Spleen (tissue), 11 donors: ENCODE results near the gene S100A14. TPM values are rescaled to one million over a fixed set of nuclear protein-coding genes. Genes with fewer than 3 reads are reported as not detected.
A peak's percentile ranks its signal among the peaks of the same experiment; 100 is the strongest.

Experiments
- DNase-seq: peaks from one replicate; pipeline ENCODE4 v3.0.0-alpha.2; 2020
- H3K27ac ChIP-seq, 8 donors: fragments of 200-600 bp; sonication (generic) in 7 of 8; 1 replicate in 4 of 8; 2 replicates in 4 of 8; pipeline versions ENCODE4 v1.5.0 to v1.8.0; 2016 to 2021; ENCODE audit warnings: inconsistent platforms in 4 of 8, mild to moderate bottlenecking in 4 of 8, moderate library complexity in 1 of 8
- H3K27me3 ChIP-seq, 7 donors: fragments of 200-600 bp; sonication (generic) in 6 of 7; replicated peaks in 1 of 7; 1 replicate in 4 of 7; 2 replicates in 3 of 7; pipeline versions ENCODE4 v1.5.0 to v1.8.0; 2016 to 2021; ENCODE audit warnings: inconsistent platforms in 3 of 7, mild to moderate bottlenecking in 1 of 7
- H3K36me3 ChIP-seq, 6 donors: fragments of 200-600 bp; sonication (generic) in 5 of 6; 1 replicate in 4 of 6; 2 replicates in 2 of 6; pipeline versions ENCODE4 v1.5.0 to v1.8.0; 2016 to 2021; ENCODE audit warnings: inconsistent platforms in 2 of 6
- H3K4me1 ChIP-seq, 6 donors: fragments of 200-600 bp; sonication (generic) in 5 of 6; 1 replicate in 3 of 6; 2 replicates in 3 of 6; pipeline versions ENCODE4 v1.5.0 to v1.8.0; 2016 to 2021; ENCODE audit warnings: inconsistent platforms in 3 of 6
- H3K4me3 ChIP-seq, 8 donors: fragments of 200-600 bp; sonication (generic) in 7 of 8; 1 replicate in 4 of 8; 2 replicates in 4 of 8; pipeline versions ENCODE4 v1.5.0 to v1.8.0; 2016 to 2021; ENCODE audit warnings: inconsistent platforms in 4 of 8, mild to moderate bottlenecking in 4 of 8, moderate library complexity in 2 of 8
- H3K9me3 ChIP-seq, 8 donors: fragments of 200-600 bp; sonication (generic) in 7 of 8; 1 replicate in 4 of 8; 2 replicates in 4 of 8; pipeline versions ENCODE4 v1.5.0 to v1.8.0; 2016 to 2021; ENCODE audit warnings: inconsistent platforms in 4 of 8
- CTCF ChIP-seq, 11 experiments: fragments of 200-600 bp in 7 of 11; fragments of 450-650 bp in 4 of 11; sonication (generic) in 4 of 11; IDR thresholded peaks in 8 of 11; conservative IDR thresholded peaks in 3 of 11; 1 replicate in 7 of 11; 2 replicates in 4 of 11; pipeline versions ENCODE4 v1.4.0 to v1.8.0; 2016 to 2021; ENCODE audit warnings: antibody characterized with exemption in 11 of 11, inconsistent platforms in 4 of 11, mild to moderate bottlenecking in 1 of 11
- POLR2A ChIP-seq, 3 donors: fragments of 450-650 bp; IDR thresholded peaks; one replicate each; pipeline ENCODE4 v1.5.1; 2017; ENCODE audit warnings: antibody characterized with exemption in 3 of 3, mild to moderate bottlenecking in 1 of 3
- POLR2AphosphoS5 ChIP-seq, 3 donors: sonication (generic); formaldehyde crosslinking; IDR thresholded peaks; one replicate each; pipeline ENCODE4 v1.5.1; 2017; ENCODE audit warnings: antibody characterized with exemption in 3 of 3
- WGBS, 5 donors: extraction: QIAGEN DNeasy Blood & Tissue Kit in 3 of 5; methylation state at CpG; one replicate each; pipeline versions ENCODE4 v1.1.5 to v1.1.7; 2013 to 2018; 5-methylcytosine and 5-hydroxymethylcytosine counted together
- intact Hi-C: fragments of 100-400 bp; cut with DNase I; formaldehyde crosslinking; loops from one replicate; pipeline ENCODE4 v1.15.0; 2023; ENCODE audit warnings: low total_unique reads
- polyA plus RNA-seq, 3 donors: library from polyadenylated mRNA; stranded (reverse); fragments of 200-250 nt; gene quantifications; one replicate each; pipeline ENCODE4 v1.2.1, GENCODE V29; 2013
- total RNA-seq, 7 donors: library from RNA; depleted of rRNA in 3 of 7; stranded (reverse); fragments of >200 nt in 3 of 7; fragmentation: NEBNext Ultra II Directional in 4 of 7; extraction: Animal tissue kit (Norgen Biotek cat#: 25700) in 4 of 7; gene quantifications; one replicate each; pipeline versions ENCODE4 v1.1.0 to v1.2.1, GENCODE V29; 2016 to 2021
- donor health status: healthy with polysubstance abuse.
- donor health status: DM: no; HTN: no; CAD: no; lungs with moderate emphysema.
- donor health status: DM: no; HTN: no; CAD: no.
- donor health status: Bipolar disorder and iron deficiency.
- donor health status: healthy.
- donor health status: DM: no; HTN: no; CAD: no.
- donor health status: DM: yes; HTN: yes; CAD: no.

Gene S100A14
- total and polyA plus RNA-seq, 10 donors, result 0.28 to 3.0 (median 1.0) TPM; not detected in 3

- WGBS, 5 donors, result 85 to 94% (median 89%) methylated on average over 6 of the region's 6 CpGs
- Histone ChIP-seq H3K4me1 (peaks cover 18 to 88% (median 48%) of the 10 kb centered on the region in 6 donors), H3K27me3 (no peaks in the 10 kb centered on the region), H3K36me3 (peaks cover 8 to 84% (median 71%) of the 10 kb centered on the region in 6 donors), H3K27ac (no peak overlapping the region), H3K9me3 (no peaks in the 10 kb centered on the region), H3K4me3 (no peak overlapping the region)
- no peak for DNase-seq
- intact Hi-C loops, result no loop called here
- TF ChIP-seq POLR2A (IDR thresholded peaks at IDR 0.05) (no peak), POLR2AphosphoS5 (IDR thresholded peaks at IDR 0.05) (no peak), CTCF (IDR thresholded peaks at IDR 0.05 in 8 of 11, conservative IDR thresholded peaks at IDR 0.05 in 3 of 11) (no peak)
These were observed 22.1 kb upstream of the S100A14 start for GRCh38 chr1:153638261-153638660.

GRCh38 chr1:153636312-153636711 is 20.2 kb upstream of the S100A14 start:
- H3K27me3 ChIP-seq, result no peaks in the 10 kb centered on the region
- H3K27ac ChIP-seq, result peak overlapping the region in 3 of 8 donors; percentile 98 to 100 (median 99)
- TF ChIP-seq POLR2AphosphoS5 (IDR thresholded peaks at IDR 0.05), result no peak
- no peak for TF ChIP-seq CTCF (IDR thresholded peaks at IDR 0.05 in 8 of 11, conservative IDR thresholded peaks at IDR 0.05 in 3 of 11)
- TF ChIP-seq POLR2A (IDR thresholded peaks at IDR 0.05), result no peak
- peak overlapping the region in 1 of 8 donors; percentile 75 for H3K4me3 ChIP-seq
- H3K4me1 ChIP-seq, result peaks cover 18 to 81% (median 55%) of the 10 kb centered on the region in 6 donors
- peaks cover 8 to 64% (median 52%) of the 10 kb centered on the region in 6 donors for H3K36me3 ChIP-seq
- intact Hi-C loops, result no loop called here
- WGBS, 5 donors, result 89 to 97% (median 94%) methylated on average over 9 of the region's 9 CpGs
- no peak for DNase-seq
- no peaks in the 10 kb centered on the region for H3K9me3 ChIP-seq

- peak overlapping the region in 5 of 8 donors; percentile 98 to 100 (median 99) for H3K27ac ChIP-seq
- DNase-seq, result no peak
- peaks cover 8 to 60% (median 48%) of the 10 kb centered on the region in 6 donors for H3K36me3 ChIP-seq
- no peak for TF ChIP-seq POLR2AphosphoS5 (IDR thresholded peaks at IDR 0.05)
- no peak for TF ChIP-seq POLR2A (IDR thresholded peaks at IDR 0.05)
- TF ChIP-seq CTCF (IDR thresholded peaks at IDR 0.05 in 8 of 11, conservative IDR thresholded peaks at IDR 0.05 in 3 of 11), result no peak
- no peaks in the 10 kb centered on the region for H3K9me3 ChIP-seq
- WGBS, 5 donors, result 85 to 91% (median 88%) methylated on average over 7 of the region's 7 CpGs
- peak overlapping the region in 7 of 8 donors; percentile 63 to 75 (median 70) for H3K4me3 ChIP-seq
- no peaks in the 10 kb centered on the region for H3K27me3 ChIP-seq
- intact Hi-C loops, result no loop called here
- H3K4me1 ChIP-seq, result peaks cover 18 to 79% (median 54%) of the 10 kb centered on the region in 6 donors
These were observed 19.7 kb upstream of the S100A14 start for GRCh38 chr1:153635872-153636271.

- TF ChIP-seq CTCF (IDR thresholded peaks at IDR 0.05 in 8 of 11, conservative IDR thresholded peaks at IDR 0.05 in 3 of 11), result peak in 5 of 11 experiments; percentile 8 to 42 (median 28)
- peak; percentile 33 to 92 (median 82) for TF ChIP-seq POLR2A (IDR thresholded peaks at IDR 0.05)
- peak; percentile 94 to 97 (median 95) for TF ChIP-seq POLR2AphosphoS5 (IDR thresholded peaks at IDR 0.05)
- DNase-seq, result peak; percentile 99
- peaks cover 8 to 41% (median 29%) of the 10 kb centered on the region in 6 donors for H3K36me3 ChIP-seq
- peak within 1 kb of the TSS; percentile 98 to 100 (median 99) for H3K27ac ChIP-seq
- no peaks in the 10 kb centered on the region for H3K27me3 ChIP-seq
- WGBS, 5 donors, result 2 to 3% (median 2%) methylated on average over 61 to 65 of the region's 65 CpGs
- peak within 1 kb of the TSS; percentile 63 to 75 (median 70) for H3K4me3 ChIP-seq
- H3K9me3 ChIP-seq, result no peaks in the 10 kb centered on the region
- intact Hi-C loops, result no loop called here
- peaks cover 18 to 74% (median 46%) of the 10 kb centered on the region in 6 donors for H3K4me1 ChIP-seq
These were observed 17.9 kb upstream of the S100A14 start, which contains the start of gene CHTOP for GRCh38 chr1:153633754-153634665. TSS of gene CHTOP (plus strand) at chr1:153634066. CDS start at chr1:153636589, 2,523 bp downstream.
